ENCODE results near the gene DCTN3. TPM values are rescaled to one million over a fixed set of nuclear protein-coding genes. Genes with fewer than 3 reads are reported as not detected.

DCTN3 gene
- total RNA-seq, 4 donors from 2014 or later, result 80.8 to 166 (median 127) TPM

- no peak for DNase-seq (ENCODE audit: low spot score in 2 of 2)
- H3K4me3 ChIP-seq (ENCODE audit: low read depth, poor library complexity, severe bottlenecking), result no peak overlapping the region
- 83 to 86% methylated on average over 14 of the region's 14 CpGs for WGBS, 2 donors
- TF ChIP-seq POLR2A (IDR thresholded peaks at IDR 0.05), result no peak
- no peak for TF ChIP-seq CTCF (IDR thresholded peaks at IDR 0.05)
- intact Hi-C loops (cut with DNase I; ENCODE audit: low total_unique reads), result no loop called here
Observed at GRCh38 chr9:34576597-34577399, 43.5 kb downstream of the DCTN3 start.

- no peak for TF ChIP-seq POLR2A (IDR thresholded peaks at IDR 0.05)
- no peak for TF ChIP-seq CTCF (IDR thresholded peaks at IDR 0.05)
- intact Hi-C loops (cut with DNase I; ENCODE audit: low total_unique reads), result no loop called here
- WGBS, 2 donors, result 64 to 71% methylated on average over 21 of the region's 21 CpGs
- no peak overlapping the region for H3K4me3 ChIP-seq (ENCODE audit: low read depth, poor library complexity, severe bottlenecking)
- no peak for DNase-seq (ENCODE audit: low spot score in 2 of 2)
Observed at GRCh38 chr9:34575862-34576596, 44.3 kb downstream of the DCTN3 start.

- 72 to 73% methylated on average over 8 of the region's 8 CpGs for WGBS, 2 donors
- TF ChIP-seq POLR2A (IDR thresholded peaks at IDR 0.05) (no peak), CTCF (IDR thresholded peaks at IDR 0.05) (no peak)
- DNase-seq (ENCODE audit: low spot score in 2 of 2), result no peak
- no peak overlapping the region for H3K4me3 ChIP-seq (ENCODE audit: low read depth, poor library complexity, severe bottlenecking)
- intact Hi-C loops (cut with DNase I; ENCODE audit: low total_unique reads), result no loop called here
Observed at GRCh38 chr9:34575241-34575640, 45.1 kb downstream of the DCTN3 start.

DNA sequence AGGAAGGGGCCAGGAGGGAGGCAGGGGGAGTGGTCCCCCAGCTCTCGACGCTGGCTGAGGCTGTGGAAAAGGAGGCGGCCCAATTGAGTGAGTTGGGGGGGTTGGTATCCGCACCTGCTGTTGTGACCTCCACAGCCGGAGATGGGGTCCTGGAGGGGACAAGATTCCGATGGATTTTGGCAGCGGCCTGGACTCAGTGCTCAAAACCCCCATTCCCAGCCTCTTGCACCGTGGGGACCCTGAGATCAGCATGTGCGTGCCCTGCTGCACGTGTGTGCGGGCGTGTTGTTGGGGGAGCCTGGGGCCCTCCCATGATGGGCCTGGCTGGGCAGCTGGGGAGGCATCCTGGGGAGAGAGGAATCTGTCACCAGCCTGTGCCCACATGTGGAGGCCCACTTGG, 45.7 kb downstream of the DCTN3 start:
- no peak for DNase-seq (ENCODE audit: low spot score in 2 of 2)
- no peak for TF ChIP-seq CTCF (IDR thresholded peaks at IDR 0.05)
- TF ChIP-seq POLR2A (IDR thresholded peaks at IDR 0.05), result no peak
- no peak overlapping the region for H3K4me3 ChIP-seq (ENCODE audit: low read depth, poor library complexity, severe bottlenecking)
- 87 to 93% methylated on average over 8 to 11 of the region's 12 CpGs for WGBS, 2 donors
- intact Hi-C loops (cut with DNase I; ENCODE audit: low total_unique reads), result no loop called here

DNA sequence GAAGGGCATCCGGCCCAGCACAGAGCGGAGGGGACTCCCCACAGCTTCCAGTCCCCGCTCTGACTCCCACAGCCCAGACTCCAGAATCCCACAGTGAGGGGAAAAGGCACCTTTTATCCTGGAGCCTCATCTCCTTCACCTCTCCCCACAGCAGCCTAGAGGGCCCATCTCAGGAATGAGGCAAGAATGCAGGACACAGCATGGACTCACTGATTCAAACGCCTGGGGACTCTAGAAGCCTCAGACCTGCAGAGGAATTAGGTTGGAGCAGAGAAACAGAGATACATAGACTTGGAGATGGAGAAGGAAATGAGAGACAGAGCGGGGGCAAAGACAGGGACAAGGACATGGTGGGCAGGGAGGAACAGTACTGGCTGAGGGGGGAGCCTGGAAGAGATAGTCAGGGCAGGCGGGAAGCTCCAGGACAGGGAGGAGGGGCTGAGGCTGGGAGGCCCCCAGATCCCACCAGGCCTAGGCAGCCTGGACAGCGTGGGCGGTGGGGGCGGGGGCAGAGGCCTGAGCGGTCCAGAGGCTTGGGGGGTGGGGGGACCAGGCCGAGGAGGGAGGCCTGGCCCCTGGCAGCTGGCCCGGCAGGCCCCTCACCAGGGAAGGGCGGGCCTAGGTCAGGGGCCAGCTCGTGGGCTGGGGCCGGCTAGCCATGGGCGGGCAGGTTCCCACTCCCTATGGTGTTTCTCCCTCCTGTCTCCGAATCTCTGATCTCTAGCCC, 46.5 kb downstream of the DCTN3 start:
- H3K4me3 ChIP-seq (ENCODE audit: low read depth, poor library complexity, severe bottlenecking), result no peak overlapping the region
- WGBS, 2 donors, result 85 to 92% methylated on average over 14 to 17 of the region's 17 CpGs
- intact Hi-C loops (cut with DNase I; ENCODE audit: low total_unique reads), result no loop called here
- no peak for DNase-seq (ENCODE audit: low spot score in 2 of 2)
- TF ChIP-seq POLR2A (IDR thresholded peaks at IDR 0.05) (no peak), CTCF (IDR thresholded peaks at IDR 0.05) (no peak)
